Activated naive CD4-positive, alpha-beta T cell treated with anti-CD3 and anti-CD28 coated beads, Interleukin-2, amount 10 ng/mL, durations not matched to agents 7 days and 5 days (primary cell): ENCODE measurements around the gene CA5A.

Source experiments
- CTCF ChIA-PET: fragments of 350-600 bp; sonication (Branson Sonifier 250); formaldehyde crosslinking; loops from one replicate; lab custom pipeline; 2021; ENCODE audit warnings: antibody characterized with exemption; lab: Charles Lee
- DNase-seq: peaks from one replicate; pipeline ENCODE4 v3.0.0-alpha.2; 2020
- H3K27ac Mint-ChIP-seq: one replicate; pipeline ENCODE4 v1.8.0; 2021; ENCODE audit warnings: mild to moderate bottlenecking, moderate library complexity, mixed read lengths
- H3K27me3 Mint-ChIP-seq: one replicate; pipeline ENCODE4 v1.8.0; 2021; ENCODE audit warnings: mild to moderate bottlenecking, mixed read lengths
- H3K36me3 Mint-ChIP-seq: one replicate; pipeline ENCODE4 v1.8.0; 2021; ENCODE audit warnings: mixed read lengths
- H3K4me1 Mint-ChIP-seq: one replicate; pipeline ENCODE4 v1.8.0; 2021; ENCODE audit warnings: mixed read lengths
- H3K4me3 Mint-ChIP-seq: one replicate; pipeline ENCODE4 v1.8.0; 2021; ENCODE audit warnings: mild to moderate bottlenecking, moderate library complexity, mixed read lengths
- H3K9me3 Mint-ChIP-seq: one replicate; pipeline ENCODE4 v1.8.0; 2021; ENCODE audit warnings: mixed read lengths

CA5A gene

GRCh38 chr16:87957296-87958094, 21.2 kb upstream of the CA5A start:
- Mint-ChIP-seq H3K27ac (peak overlapping the region; percentile 98), H3K4me1 (peaks cover 88% of the 10 kb centered on the region), H3K4me3 (peak overlapping the region; percentile 76), H3K9me3 (no peaks in the 10 kb centered on the region), H3K27me3 (no peaks in the 10 kb centered on the region), H3K36me3 (peaks cover 38% of the 10 kb centered on the region)
- DNase-seq, result no peak
- CTCF ChIA-PET, result interaction anchor here (0.9 to 2.3 kb wide), 4 partner anchors 9 to 480 kb away, joined by 3 to 13 read pairs (median 5); no protein-coding TSS in a partner anchor

GRCh38 chr16:87956365-87957231, 20.3 kb upstream of the CA5A start:
- Mint-ChIP-seq H3K4me3 (peak overlapping the region; percentile 76), H3K27me3 (no peaks in the 10 kb centered on the region), H3K4me1 (peaks cover 91% of the 10 kb centered on the region), H3K9me3 (no peaks in the 10 kb centered on the region), H3K36me3 (peaks cover 41% of the 10 kb centered on the region), H3K27ac (peak overlapping the region; percentile 98)
- peak; percentile 87 for DNase-seq
- CTCF ChIA-PET, result interaction anchor here (0.7 to 2.3 kb wide), 6 partner anchors 10 to 481 kb away, joined by 3 to 13 read pairs (median 4); no protein-coding TSS in a partner anchor

DNA sequence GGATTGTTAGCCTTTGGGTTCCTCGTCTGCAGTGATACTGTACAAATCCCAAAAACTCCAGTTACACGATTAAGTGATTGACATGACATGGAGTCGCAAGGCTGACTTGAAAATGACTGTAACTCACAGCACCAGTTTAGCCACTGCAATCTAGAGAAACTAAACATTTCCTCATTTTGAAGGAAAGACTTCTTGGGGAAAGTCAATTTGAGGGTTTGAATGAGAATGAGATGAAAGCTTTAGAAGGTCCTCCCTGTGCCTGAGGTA, 19.7 kb upstream of the CA5A start:
- peak overlapping the region; percentile 98 for H3K27ac Mint-ChIP-seq
- no peaks in the 10 kb centered on the region for H3K27me3 Mint-ChIP-seq
- DNase-seq, result no peak
- peak overlapping the region; percentile 76 for H3K4me3 Mint-ChIP-seq
- H3K4me1 Mint-ChIP-seq, result peaks cover 89% of the 10 kb centered on the region
- CTCF ChIA-PET, result interaction anchor here (0.7 to 2.3 kb wide), 5 partner anchors 10 to 482 kb away, joined by 3 to 13 read pairs (median 4); no protein-coding TSS in a partner anchor
- peaks cover 39% of the 10 kb centered on the region for H3K36me3 Mint-ChIP-seq
- H3K9me3 Mint-ChIP-seq, result no peaks in the 10 kb centered on the region

- CTCF ChIA-PET, result interaction anchor here (0.7 to 2.3 kb wide), 5 partner anchors 11 to 482 kb away, joined by 3 to 13 read pairs (median 4); no protein-coding TSS in a partner anchor
- H3K4me3 Mint-ChIP-seq, result peak overlapping the region; percentile 76
- no peaks in the 10 kb centered on the region for H3K27me3 Mint-ChIP-seq
- peaks cover 87% of the 10 kb centered on the region for H3K4me1 Mint-ChIP-seq
- peaks cover 41% of the 10 kb centered on the region for H3K36me3 Mint-ChIP-seq
- H3K27ac Mint-ChIP-seq, result peak overlapping the region; percentile 98
- DNase-seq, result no peak
- no peaks in the 10 kb centered on the region for H3K9me3 Mint-ChIP-seq
Measured at GRCh38 chr16:87955302-87956097, 19.2 kb upstream of the CA5A start.

DNA sequence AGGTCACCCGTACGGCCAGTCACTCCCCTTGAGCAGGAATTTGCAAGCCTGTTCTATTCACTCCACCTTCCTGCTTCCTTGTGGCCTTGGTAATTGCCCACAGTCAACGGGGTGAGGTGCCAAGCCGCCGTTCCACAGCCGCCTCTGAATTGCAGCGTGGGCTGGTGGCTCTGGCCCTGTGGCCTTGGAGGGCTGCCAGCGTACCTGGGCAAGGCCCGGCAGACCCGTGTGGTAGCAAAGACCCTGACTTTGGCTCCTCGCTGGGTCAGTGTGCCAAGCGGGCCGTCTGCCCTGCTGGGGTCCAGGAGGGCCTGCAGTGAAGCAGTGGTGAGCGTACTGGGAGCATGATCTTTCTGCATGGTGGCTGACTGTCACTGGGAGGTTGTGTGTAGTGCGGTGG, 18.5 kb upstream of the CA5A start:
- Mint-ChIP-seq H3K27ac (peak overlapping the region; percentile 98), H3K9me3 (no peaks in the 10 kb centered on the region), H3K27me3 (no peaks in the 10 kb centered on the region), H3K4me3 (no peak overlapping the region), H3K36me3 (peaks cover 41% of the 10 kb centered on the region), H3K4me1 (peaks cover 86% of the 10 kb centered on the region)
- CTCF ChIA-PET, result no interaction called here
- no peak for DNase-seq

GRCh38 chr16:87954361-87954760, 18.0 kb upstream of the CA5A start:
- Mint-ChIP-seq H3K36me3 (peaks cover 37% of the 10 kb centered on the region), H3K4me3 (no peak overlapping the region), H3K27ac (peak overlapping the region; percentile 98), H3K4me1 (peaks cover 84% of the 10 kb centered on the region), H3K27me3 (no peaks in the 10 kb centered on the region), H3K9me3 (no peaks in the 10 kb centered on the region)
- no peak for DNase-seq
- CTCF ChIA-PET, result interaction anchor here (1.5 kb wide), 1 partner anchor 8 kb away, joined by 4 read pairs; no protein-coding TSS in a partner anchor

- peak overlapping the region; percentile 45 for H3K4me3 Mint-ChIP-seq
- peaks cover 83% of the 10 kb centered on the region for H3K4me1 Mint-ChIP-seq
- peak overlapping the region; percentile 68 for H3K27ac Mint-ChIP-seq
- no peaks in the 10 kb centered on the region for H3K9me3 Mint-ChIP-seq
- H3K27me3 Mint-ChIP-seq, result no peaks in the 10 kb centered on the region
- DNase-seq, result no peak
- peaks cover 35% of the 10 kb centered on the region for H3K36me3 Mint-ChIP-seq
- CTCF ChIA-PET, result interaction anchor here (1.1 to 1.5 kb wide), 4 partner anchors 7 to 174 kb away, joined by 3 to 6 read pairs (median 4); no protein-coding TSS in a partner anchor
Measured at GRCh38 chr16:87953308-87954215, 17.2 kb upstream of the CA5A start.

DNA sequence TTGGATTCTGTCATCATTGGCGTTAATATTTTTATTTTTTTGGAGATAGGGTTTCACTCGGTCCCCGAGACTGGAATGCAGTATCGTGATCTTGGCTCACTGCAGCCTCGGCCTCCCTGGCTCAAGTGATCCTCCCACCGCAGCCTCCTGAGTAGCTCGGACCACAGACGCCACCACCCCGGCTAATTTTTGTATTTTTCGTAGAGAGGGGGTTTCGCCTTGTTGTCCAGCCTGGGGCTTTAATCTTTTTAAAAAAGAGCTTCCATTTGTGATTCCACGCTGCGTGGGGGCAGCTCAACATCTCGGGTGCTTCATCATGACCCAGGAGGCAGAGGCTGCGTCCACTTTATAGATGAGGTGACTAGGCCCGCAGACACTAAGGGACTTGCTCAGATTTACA, 16.4 kb upstream of the CA5A start:
- no peak for DNase-seq
- Mint-ChIP-seq H3K9me3 (no peaks in the 10 kb centered on the region), H3K4me3 (peak overlapping the region; percentile 87), H3K27me3 (no peaks in the 10 kb centered on the region), H3K4me1 (peaks cover 83% of the 10 kb centered on the region), H3K27ac (peak overlapping the region; percentile 94), H3K36me3 (peaks cover 32% of the 10 kb centered on the region)
- CTCF ChIA-PET, result interaction anchor here (1.1 to 1.5 kb wide), 4 partner anchors 8 to 174 kb away, joined by 3 to 6 read pairs (median 4); no protein-coding TSS in a partner anchor

DNA sequence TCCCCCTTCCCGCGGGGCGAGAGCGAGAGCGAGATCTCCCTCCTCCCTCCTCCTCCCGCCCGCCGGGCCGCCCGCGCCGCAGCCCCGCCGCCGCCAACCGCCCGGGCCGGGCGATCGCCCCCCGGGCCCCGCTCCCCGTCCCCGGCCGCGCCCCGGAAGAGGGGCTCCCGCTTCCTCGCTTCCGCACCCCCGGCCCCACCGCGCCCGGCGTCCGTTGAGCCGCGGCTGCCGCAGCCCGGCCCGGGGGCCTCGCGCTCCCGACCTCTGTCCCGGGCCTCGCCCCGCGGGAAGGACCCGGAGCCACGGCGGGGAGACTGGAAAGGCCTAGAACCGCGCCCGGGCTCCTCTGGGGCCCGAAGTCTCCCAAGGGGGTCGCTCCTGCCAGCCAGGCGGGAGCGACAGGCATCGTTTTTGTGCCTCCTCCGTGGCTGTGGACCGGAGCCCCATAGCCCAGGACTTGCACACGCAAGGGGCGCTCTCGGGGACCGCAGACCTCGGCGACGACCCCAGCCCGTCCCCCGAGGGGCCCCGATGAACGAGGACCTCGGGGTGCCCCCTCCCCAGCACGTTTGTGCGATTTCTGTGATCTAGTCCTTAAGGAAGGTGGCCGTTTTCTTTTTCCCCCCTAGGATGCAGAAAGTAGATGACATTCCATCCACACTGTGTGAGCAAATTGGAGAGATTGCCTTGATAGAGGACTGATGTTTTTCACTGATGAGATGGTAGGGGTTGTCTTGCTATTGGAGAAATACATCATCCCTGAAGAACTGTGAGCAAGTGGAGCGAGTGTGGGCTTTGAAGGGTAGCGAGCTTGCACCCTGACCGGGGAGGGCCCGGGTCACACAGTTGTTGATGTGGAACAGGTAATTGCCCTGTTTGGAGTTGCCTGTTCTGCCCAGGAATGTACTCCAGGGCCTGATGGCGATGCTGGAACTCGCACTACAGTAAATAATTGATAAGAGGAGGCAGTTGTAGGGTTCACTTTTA, 15.5 kb upstream of the CA5A start:
- peaks cover 27% of the 10 kb centered on the region for H3K36me3 Mint-ChIP-seq
- CTCF ChIA-PET, result interaction anchor here (0.6 to 1.4 kb wide), 6 partner anchors 9 to 173 kb away, joined by 3 to 6 read pairs (median 3); no protein-coding TSS in a partner anchor
- H3K4me1 Mint-ChIP-seq, result peaks cover 81% of the 10 kb centered on the region
- H3K27ac Mint-ChIP-seq, result peak overlapping the region; percentile 99
- no peaks in the 10 kb centered on the region for H3K9me3 Mint-ChIP-seq
- DNase-seq, result no peak
- H3K27me3 Mint-ChIP-seq, result peaks cover 4% of the 10 kb centered on the region
- H3K4me3 Mint-ChIP-seq, result peak overlapping the region; percentile 97

DNA sequence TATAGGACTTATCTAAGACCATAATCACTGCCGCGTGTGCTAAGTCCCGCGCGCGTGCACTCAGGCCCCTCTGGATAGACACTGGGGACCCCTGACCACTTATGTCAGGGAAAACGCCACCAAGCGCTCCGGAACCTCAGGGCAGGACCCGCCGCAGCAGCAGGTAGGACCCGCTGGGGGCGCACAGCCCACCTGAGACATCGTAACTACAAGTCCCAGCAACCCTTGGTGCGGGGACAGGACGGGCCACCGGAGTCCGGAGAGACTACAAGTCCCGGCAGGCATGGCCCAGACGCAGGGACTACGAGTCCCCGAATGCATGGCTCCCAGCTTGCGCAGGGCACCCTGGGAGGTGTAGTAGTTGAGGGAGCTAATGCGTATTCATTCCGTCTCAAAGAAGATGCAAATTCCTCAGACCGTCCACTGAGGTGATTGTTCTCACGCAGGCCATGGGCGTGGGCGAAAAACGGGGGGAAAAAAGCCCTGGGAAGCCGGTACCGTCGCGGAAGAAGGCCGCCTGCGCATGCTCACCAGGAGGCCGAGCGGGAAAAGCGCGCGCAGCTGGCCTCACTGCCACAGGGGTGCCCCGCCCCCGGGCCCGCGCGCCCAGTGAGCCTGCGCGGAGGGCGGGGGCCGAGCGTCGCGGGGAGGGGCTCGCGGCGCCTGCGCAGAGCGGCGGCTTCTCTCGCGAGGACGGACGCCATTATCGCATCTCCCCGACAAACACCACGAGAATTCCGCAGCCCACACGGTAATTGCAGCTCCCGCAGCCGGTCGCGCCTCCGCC, 14.6 kb upstream of the CA5A start, which contains the start of gene BANP:
TSS of gene BANP (plus strand) at position 670 of the 787 bp plus-strand sequence. CDS start 23,682 bp downstream, outside the sequence.
- no peaks in the 10 kb centered on the region for H3K9me3 Mint-ChIP-seq
- H3K36me3 Mint-ChIP-seq, result peaks cover 25% of the 10 kb centered on the region
- CTCF ChIA-PET, result interaction anchor here (0.6 to 1.4 kb wide), 5 partner anchors 13 to 1347 kb away, joined by 3 read pairs; no protein-coding TSS in a partner anchor
- H3K27me3 Mint-ChIP-seq, result peaks cover 8% of the 10 kb centered on the region
- peaks cover 77% of the 10 kb centered on the region for H3K4me1 Mint-ChIP-seq
- H3K27ac Mint-ChIP-seq, result peak within 1 kb of the TSS; percentile 99
- peak within 1 kb of the TSS; percentile 97 for H3K4me3 Mint-ChIP-seq
- DNase-seq, result peak; percentile 99
